ENCODE measurements around the gene TUBB3. TPM values are rescaled to one million over a fixed set of nuclear protein-coding genes. Genes with fewer than 3 reads are reported as not detected.

Gene TUBB3
- total RNA-seq, 4 donors from 2014 or later: 0.33 to 2.4 (median 0.68) TPM

GRCh38 chr16:89917773-89918452, 5.2 kb upstream of the TUBB3 start:
- peaks cover 0 to under 1% of the 10 kb centered on the region in 2 donors for H3K36me3 ChIP-seq
- WGBS, 2 donors: 0 to 1% methylated on average over 9 of the region's 39 CpGs
- peak overlapping the region in 1 of 3 donors; percentile 24 for H3K27ac ChIP-seq
- peaks cover 17 to 44% of the 10 kb centered on the region in 2 donors for H3K4me1 ChIP-seq
- no peaks in the 10 kb centered on the region for H3K27me3 ChIP-seq
- peak overlapping the region in 1 of 3 donors; percentile 12 for H3K4me3 ChIP-seq (replicated peaks in 1 of 3)
- H3K9me3 ChIP-seq: no peaks in the 10 kb centered on the region
- intact Hi-C loops (cut with DNase I): no loop called here
- peak; percentile 61 to 70 for DNase-seq
- no peak for TF ChIP-seq POLR2A (IDR thresholded peaks at IDR 0.05)

GRCh38 chr16:89918453-89919347, 4.4 kb upstream of the TUBB3 start, which contains the start of gene MC1R:
Gene MC1R (plus strand): TSS chr16:89918862. CDS start chr16:89919259, 397 bp downstream.
- Histone ChIP-seq H3K27me3 (peaks cover 4% of the 10 kb centered on the region), H3K4me3 (replicated peaks in 1 of 3) (peak within 1 kb of the TSS in 1 of 3 donors; percentile 12), H3K36me3 (no peaks in the 10 kb centered on the region), H3K27ac (peak within 1 kb of the TSS in 1 of 3 donors; percentile 24), H3K4me1 (peaks cover 17 to 49% of the 10 kb centered on the region in 2 donors), H3K9me3 (no peaks in the 10 kb centered on the region)
- no peak for DNase-seq
- TF ChIP-seq POLR2A (IDR thresholded peaks at IDR 0.05) (no peak), CTCF (IDR thresholded peaks at IDR 0.05) (peak in 2 of 6 experiments; percentile 13 to 28)
- intact Hi-C loops (cut with DNase I): no loop called here
- whole genome bisulfite sequencing, 2 donors: 6 to 10% methylated on average over 11 to 16 of the region's 23 CpGs

GRCh38 chr16:89919535-89920406, 3.4 kb upstream of the TUBB3 start:
- peaks cover 17 to 53% of the 10 kb centered on the region in 2 donors for H3K4me1 ChIP-seq
- no peak overlapping the region for H3K27ac ChIP-seq

GRCh38 chr16:89920723-89921122, 2.4 kb upstream of the TUBB3 start:
- Histone ChIP-seq H3K36me3 (no peaks in the 10 kb centered on the region), H3K27me3 (peaks cover 10% of the 10 kb centered on the region), H3K27ac (no peak overlapping the region), H3K4me1 (peaks cover 17 to 58% of the 10 kb centered on the region in 2 donors), H3K4me3 (replicated peaks in 1 of 3) (no peak overlapping the region), H3K9me3 (no peaks in the 10 kb centered on the region)
- TF ChIP-seq POLR2A (IDR thresholded peaks at IDR 0.05) (no peak), CTCF (IDR thresholded peaks at IDR 0.05) (no peak)
- 42 to 43% methylated on average over 6 of the region's 6 CpGs for WGBS, 2 donors
- intact Hi-C loops (cut with DNase I): no loop called here
- DNase-seq: no peak

More at GRCh38 chr16:89919535-89920406, 3.4 kb upstream of the TUBB3 start:
- no peaks in the 10 kb centered on the region for H3K9me3 ChIP-seq
- intact Hi-C loops (cut with DNase I): no loop called here
- no peak for TF ChIP-seq CTCF (IDR thresholded peaks at IDR 0.05)
- TF ChIP-seq POLR2A (IDR thresholded peaks at IDR 0.05): no peak
- H3K27me3 ChIP-seq: peaks cover 10% of the 10 kb centered on the region
- DNase-seq: no peak
- H3K36me3 ChIP-seq: no peaks in the 10 kb centered on the region
- WGBS, 2 donors: 91 to 93% methylated on average over 50 to 52 of the region's 52 CpGs
- H3K4me3 ChIP-seq (replicated peaks in 1 of 3): no peak overlapping the region

Measured in thyroid gland (tissue), 4 donors.